ENCODE results near the gene KRTAP4-12.
"Not testable (repeated sequence)": the region's sequence is repeated elsewhere in the genome, so short reads cannot be mapped to it uniquely, and the experiment has no call there.

Gene KRTAP4-12

GRCh38 chr17:41096055-41096454 is 27.9 kb downstream of the KRTAP4-12 start:
- no peak for DNase-seq

GRCh38 chr17:41088760-41089352 is 35.1 kb downstream of the KRTAP4-12 start:
- not testable (repeated sequence) for DNase-seq

- DNase-seq: not testable (repeated sequence)
These were observed 39.7 kb downstream of the KRTAP4-12 start, which contains the start of gene KRTAP4-7 for GRCh38 chr17:41084100-41084856. Gene KRTAP4-7, plus strand, starts transcription at chr17:41084150. Its CDS starts 57 bp downstream, at chr17:41084207.

- not testable (repeated sequence) for DNase-seq
These were observed 40.6 kb downstream of the KRTAP4-12 start for GRCh38 chr17:41083427-41083826.

- no peak for DNase-seq
These were observed 41.4 kb downstream of the KRTAP4-12 start for GRCh38 chr17:41082626-41083025.

GRCh38 chr17:41076788-41077187 is 47.2 kb downstream of the KRTAP4-12 start:
- no peak for DNase-seq

- DNase-seq: no peak
These were observed 50.3 kb downstream of the KRTAP4-12 start for GRCh38 chr17:41073676-41074075.

Measured in amygdala (tissue), 56 donors.